Lower lobe of right lung (tissue), 2 donors: ENCODE measurements around the gene CAMKMT. TPM values are rescaled to one million over a fixed set of nuclear protein-coding genes. Genes with fewer than 3 reads are reported as not detected.

Experiments used
- ATAC-seq, 2 donors: fragments of 200-7000 bp; cut with Tn5 transposase; one replicate each; pipeline ENCODE4 v1.9.1; 2020 to 2022; ENCODE audit warnings: mild to moderate bottlenecking in 2 of 2, moderate library complexity in 2 of 2
- DNase-seq: peaks from one replicate; pipeline ENCODE4 v3.0.0-alpha.2; 2020
- H3K27ac ChIP-seq: fragments of 200-600 bp; one replicate; pipeline ENCODE4 v1.8.0; 2022
- H3K27me3 ChIP-seq: fragments of 200-600 bp; one replicate; pipeline ENCODE4 v1.8.0; 2022; ENCODE audit warnings: low read depth
- H3K36me3 ChIP-seq: fragments of 200-600 bp; one replicate; pipeline ENCODE4 v1.8.0; 2022; ENCODE audit warnings: mild to moderate bottlenecking
- H3K4me1 ChIP-seq: fragments of 200-600 bp; one replicate; pipeline ENCODE4 v1.8.0; 2022
- H3K4me3 ChIP-seq: fragments of 200-600 bp; one replicate; pipeline ENCODE4 v1.8.0; 2022; ENCODE audit warnings: mild to moderate bottlenecking
- H3K9me3 ChIP-seq: fragments of 200-600 bp; one replicate; pipeline ENCODE4 v1.8.0; 2022
- CTCF ChIP-seq: fragments of 200-600 bp; IDR thresholded peaks from one replicate; pipeline ENCODE4 v1.8.0; 2022; ENCODE audit warnings: antibody characterized with exemption, mild to moderate bottlenecking
- intact Hi-C: fragments of 100-400 bp; cut with DNase I; formaldehyde crosslinking; loops from one replicate; pipeline ENCODE4 v1.11.0; 2022
- total RNA-seq: library from RNA; stranded (reverse); fragmentation: NEBNext Ultra II Directional; extraction: Animal tissue kit (Norgen Biotek cat#: 25700); gene quantifications from one replicate; pipeline ENCODE4 v1.2.1, GENCODE V29; 2021
- donor health status: DM: no; HTN: yes; CAD: no; lungs with severe emphysema.

CAMKMT gene
- total RNA-seq, 1 donor from 2014 or later = 10.5 TPM

DNA sequence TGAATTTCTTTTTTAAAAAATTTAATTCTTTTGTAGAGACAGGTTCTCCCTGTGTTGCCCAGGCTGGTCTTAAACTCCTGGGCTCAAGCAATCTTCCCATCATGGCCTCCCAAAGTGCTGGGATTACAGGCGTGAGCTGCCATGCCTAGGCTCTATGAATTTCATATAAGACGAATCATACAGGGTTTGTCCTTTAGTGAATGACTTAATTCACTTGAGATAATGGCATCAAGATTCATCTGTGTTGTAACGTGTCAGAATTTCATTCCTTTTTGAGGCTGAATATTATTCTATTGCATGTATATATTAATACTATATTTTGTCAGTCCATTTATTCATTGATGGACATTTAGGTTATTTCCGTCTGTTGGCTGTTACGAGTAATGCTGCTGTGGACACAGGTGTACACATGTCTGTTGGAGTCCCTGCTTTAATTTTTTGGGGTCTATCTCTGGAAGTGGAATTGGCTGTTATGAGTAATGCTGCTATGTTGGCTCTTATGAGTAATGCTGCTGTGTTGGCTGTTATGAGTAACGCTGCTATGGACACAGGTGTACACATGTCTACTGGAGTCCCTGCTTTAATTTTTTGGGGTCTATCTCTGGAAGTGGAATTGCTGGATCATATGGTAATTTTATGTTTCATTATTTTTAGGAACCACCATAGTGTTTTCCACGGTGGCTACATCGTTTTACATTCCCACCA is 210.6 kb downstream of the CAMKMT start:
- no peaks in the 10 kb centered on the region for H3K36me3 ChIP-seq
- TF ChIP-seq CTCF = no peak
- no peaks in the 10 kb centered on the region for H3K27me3 ChIP-seq
- H3K9me3 ChIP-seq = no peaks in the 10 kb centered on the region
- ATAC-seq (no peak), DNase-seq (no peak)
- H3K27ac ChIP-seq = no peak overlapping the region
- H3K4me1 ChIP-seq = no peaks in the 10 kb centered on the region
- intact Hi-C loops = no loop called here
- H3K4me3 ChIP-seq = no peak overlapping the region

GRCh38 chr2:44573996-44574395 is 212.2 kb downstream of the CAMKMT start:
- Histone ChIP-seq H3K36me3 (no peaks in the 10 kb centered on the region), H3K9me3 (no peaks in the 10 kb centered on the region), H3K4me1 (no peaks in the 10 kb centered on the region), H3K27ac (no peak overlapping the region), H3K27me3 (no peaks in the 10 kb centered on the region), H3K4me3 (no peak overlapping the region)
- ATAC-seq (no peak), DNase-seq (no peak)
- no peak for TF ChIP-seq CTCF
- intact Hi-C loops = no loop called here

- intact Hi-C loops = no loop called here
- no peaks in the 10 kb centered on the region for H3K36me3 ChIP-seq
- no peaks in the 10 kb centered on the region for H3K27me3 ChIP-seq
- no peaks in the 10 kb centered on the region for H3K4me1 ChIP-seq
- H3K27ac ChIP-seq = no peak overlapping the region
- peak; percentile 37 to 41 for ATAC-seq
- TF ChIP-seq CTCF = no peak
- no peak for DNase-seq
- H3K9me3 ChIP-seq = no peaks in the 10 kb centered on the region
- H3K4me3 ChIP-seq = no peak overlapping the region
Observed at GRCh38 chr2:44578471-44579093, 216.8 kb downstream of the CAMKMT start.

DNA sequence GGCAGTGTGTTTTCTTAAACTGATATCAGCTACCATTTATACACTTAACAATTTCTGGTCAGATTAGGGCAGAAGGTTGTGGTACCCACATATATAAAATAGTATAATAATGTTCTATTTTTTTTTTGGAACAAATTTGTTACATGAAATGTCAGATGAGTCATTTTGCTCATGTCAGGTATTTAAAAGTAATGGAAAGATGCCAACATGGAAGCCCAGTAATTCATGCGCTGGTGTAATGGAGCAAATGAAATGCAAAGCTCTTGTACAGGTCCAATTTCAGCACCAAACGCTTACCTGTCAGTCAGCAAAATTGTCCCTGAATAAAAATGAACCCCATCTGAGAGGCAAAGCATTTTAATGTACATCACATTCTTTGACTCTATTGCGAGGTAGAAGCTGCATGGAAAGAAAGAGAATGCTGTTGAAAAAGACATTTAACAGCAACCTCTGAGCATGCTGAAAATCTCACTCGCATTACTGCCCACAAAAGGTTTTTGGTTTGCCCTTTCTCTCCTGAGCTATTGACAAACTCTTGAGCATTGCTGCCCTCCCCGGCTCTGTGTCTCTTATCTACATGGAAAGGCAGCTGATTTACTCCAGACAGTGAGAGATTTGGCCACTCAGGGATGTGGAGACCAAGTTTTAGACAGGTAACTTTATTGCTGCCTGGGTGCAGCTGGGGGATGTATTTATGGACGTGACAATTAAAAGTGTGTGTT is 217.5 kb downstream of the CAMKMT start:
- Histone ChIP-seq H3K9me3 (no peaks in the 10 kb centered on the region), H3K27me3 (no peaks in the 10 kb centered on the region), H3K27ac (no peak overlapping the region), H3K36me3 (no peaks in the 10 kb centered on the region), H3K4me1 (no peaks in the 10 kb centered on the region), H3K4me3 (no peak overlapping the region)
- DNase-seq (no peak), ATAC-seq (no peak)
- TF ChIP-seq CTCF = no peak
- intact Hi-C loops = no loop called here

DNA sequence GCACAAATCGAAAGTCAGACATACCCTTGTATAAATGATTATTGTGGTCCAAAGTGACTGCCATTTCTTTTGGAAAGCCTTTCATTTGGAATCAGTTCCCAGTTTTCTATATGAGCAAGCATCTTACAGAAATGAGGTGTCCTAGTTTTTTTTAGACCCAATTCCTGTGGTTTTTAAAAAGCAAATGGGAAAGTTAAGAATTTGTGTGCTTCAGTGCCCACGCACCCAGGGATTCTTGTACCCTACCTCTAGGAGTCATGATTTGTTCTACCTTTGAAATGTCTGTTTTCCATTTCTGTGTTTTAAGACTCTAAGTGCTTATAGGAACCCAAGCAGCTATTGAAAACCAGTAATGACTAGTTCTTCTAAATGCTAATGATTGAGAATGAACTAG is 218.1 kb downstream of the CAMKMT start:
- H3K27me3 ChIP-seq = no peaks in the 10 kb centered on the region
- intact Hi-C loops = no loop called here
- no peaks in the 10 kb centered on the region for H3K36me3 ChIP-seq
- no peak overlapping the region for H3K27ac ChIP-seq
- no peak for TF ChIP-seq CTCF
- H3K9me3 ChIP-seq = no peaks in the 10 kb centered on the region
- DNase-seq (no peak), ATAC-seq (no peak)
- H3K4me1 ChIP-seq = no peaks in the 10 kb centered on the region
- no peak overlapping the region for H3K4me3 ChIP-seq
